HG02763 (cell line): Measurements from ENCODE around the gene HEBP2.

ENCODE experiments used
- ATAC-seq: cut with Tn5 transposase; IDR thresholded peaks from one replicate; pipeline ENCODE4 v1.9.1; 2021; ENCODE audit warnings: mild to moderate bottlenecking, moderate library complexity; ENCODE audit not compliant: unreplicated experiment

The HEBP2 gene

DNA sequence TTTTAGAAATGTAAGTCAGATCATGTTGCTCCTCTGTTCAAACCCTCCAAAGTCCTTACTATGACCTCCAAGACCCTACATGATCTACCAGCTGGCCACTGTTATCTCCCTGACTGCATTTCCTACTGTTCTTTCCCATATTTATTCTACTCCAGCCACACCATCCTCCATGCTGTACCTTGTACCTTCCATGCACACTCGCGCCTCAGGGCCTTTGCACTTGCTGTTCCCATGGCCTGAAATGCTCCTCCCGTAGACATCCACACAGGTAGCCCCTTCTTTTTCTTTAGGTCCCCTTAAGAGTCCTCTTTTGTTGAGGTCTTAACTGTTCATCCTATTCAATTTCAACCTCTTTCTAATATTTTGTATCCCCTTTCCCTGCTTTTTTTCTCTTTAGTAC is 47.0 kb downstream of the HEBP2 start:
- ATAC-seq: no peak

DNA sequence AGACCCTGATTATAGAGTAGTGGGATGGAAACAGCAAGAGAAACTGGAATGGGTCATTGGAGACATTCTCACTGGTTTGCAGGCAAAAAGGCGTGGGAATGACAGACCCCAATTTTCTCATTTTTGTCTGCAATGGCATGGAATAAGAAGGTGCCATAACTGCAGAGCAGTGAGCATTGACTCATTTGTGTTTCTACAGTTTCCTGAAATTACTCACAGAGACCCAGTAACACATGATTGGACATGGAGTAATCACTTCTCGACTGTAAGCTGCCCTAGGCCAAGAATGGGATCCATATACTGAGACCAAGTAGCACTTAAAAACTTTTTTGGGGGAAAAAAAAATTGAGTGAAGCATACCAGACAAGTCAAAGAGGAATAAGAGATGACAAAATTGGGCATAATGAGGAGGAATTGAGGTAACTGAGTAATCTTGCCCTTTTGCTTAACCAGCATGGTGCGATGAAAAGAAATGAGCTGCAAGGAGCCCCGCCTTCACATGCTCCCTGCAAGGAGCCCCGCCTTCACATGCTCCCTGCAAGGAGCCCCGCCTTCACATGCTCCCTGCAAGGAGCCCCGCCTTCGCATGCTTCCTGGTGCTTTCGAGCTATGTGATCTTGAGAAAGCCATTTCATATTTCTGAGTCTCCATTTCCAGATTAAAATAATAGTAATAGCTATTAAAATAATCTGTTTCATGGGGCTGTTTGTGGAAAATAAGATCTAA is 51.1 kb downstream of the HEBP2 start:
- ATAC-seq: no peak

DNA sequence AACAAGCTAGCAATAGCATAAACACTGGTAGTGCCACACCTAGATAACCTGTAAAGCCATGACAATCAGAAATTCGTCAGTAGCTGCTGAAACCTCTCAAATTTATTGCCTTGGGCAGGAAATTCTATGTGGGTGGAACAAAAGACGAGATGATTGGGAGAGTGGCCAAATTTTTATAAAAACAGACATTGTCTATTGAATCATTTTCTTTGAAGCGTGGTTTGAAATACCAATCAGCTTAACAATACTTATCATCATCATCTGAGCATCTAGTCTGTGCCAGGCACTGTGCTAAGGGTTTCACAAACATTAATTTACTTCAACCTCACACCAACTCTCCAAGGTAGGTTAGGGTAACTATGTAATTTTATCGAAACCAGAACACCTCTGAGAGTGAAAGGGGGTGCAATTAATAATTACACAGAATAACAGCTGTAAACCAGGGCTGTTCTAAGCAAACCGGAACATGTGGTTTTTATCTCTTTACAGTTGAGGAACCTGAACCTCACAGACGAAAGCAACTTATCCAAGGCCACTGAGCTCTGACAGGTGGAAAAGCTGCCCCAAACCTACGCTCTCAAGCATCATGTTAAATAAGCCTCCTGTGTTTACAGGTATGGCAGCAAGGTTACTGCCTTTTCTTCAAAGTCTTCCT is 51.9 kb downstream of the HEBP2 start:
- ATAC-seq: peak; percentile 97

- no peak for ATAC-seq
These were observed 52.4 kb downstream of the HEBP2 start for GRCh38 chr6:138456401-138456790.

DNA sequence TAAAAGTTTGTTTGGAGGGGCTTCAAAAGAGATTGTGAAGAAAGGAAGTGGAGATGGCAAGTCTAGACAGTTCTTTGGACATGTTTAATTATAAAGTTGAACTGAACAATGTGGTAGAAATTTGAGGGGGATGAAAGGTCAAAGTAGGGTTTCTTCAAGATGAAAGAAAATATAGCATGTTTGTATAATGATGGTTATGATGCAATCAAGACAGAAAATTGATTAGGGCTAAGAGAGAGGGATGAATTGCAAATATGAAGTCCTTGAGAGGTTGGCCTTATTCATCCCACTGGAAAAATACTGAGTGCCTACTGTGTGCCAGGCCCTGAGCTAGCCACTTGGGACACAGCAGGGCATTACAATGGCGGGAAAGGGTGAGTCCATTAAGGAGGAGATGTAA is 57.6 kb downstream of the HEBP2 start:
- ATAC-seq: no peak

GRCh38 chr6:138464085-138464484 is 60.1 kb downstream of the HEBP2 start:
- ATAC-seq: no peak

DNA sequence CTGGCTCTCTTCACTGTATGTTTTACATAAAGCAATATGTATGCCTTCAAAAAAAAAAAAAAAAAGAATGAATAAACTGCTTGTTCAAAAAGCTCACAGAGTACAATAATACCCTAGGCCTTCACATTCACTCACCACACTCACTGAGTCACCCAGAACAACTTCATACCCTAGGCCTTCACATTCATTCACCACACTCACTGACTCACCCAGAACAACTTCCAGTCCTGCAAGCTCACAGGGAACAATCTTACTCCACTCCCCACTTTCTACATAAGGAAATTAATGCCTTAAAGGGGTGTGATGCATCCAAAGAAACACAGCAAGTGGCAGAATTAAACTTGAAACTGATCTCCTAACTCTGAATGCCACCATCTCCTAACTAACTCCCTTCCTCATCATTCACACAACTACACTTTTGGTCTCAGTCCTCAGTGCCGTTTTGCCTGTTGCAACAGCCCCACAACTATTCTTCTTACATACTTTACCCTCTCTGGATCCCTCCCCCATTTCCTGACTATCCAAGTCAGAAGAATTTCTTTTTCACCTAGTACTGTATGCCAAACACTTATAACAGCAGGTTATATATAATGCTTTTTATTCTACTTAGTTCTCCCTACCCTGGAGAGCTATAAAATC is 61.1 kb downstream of the HEBP2 start:
- no peak for ATAC-seq

DNA sequence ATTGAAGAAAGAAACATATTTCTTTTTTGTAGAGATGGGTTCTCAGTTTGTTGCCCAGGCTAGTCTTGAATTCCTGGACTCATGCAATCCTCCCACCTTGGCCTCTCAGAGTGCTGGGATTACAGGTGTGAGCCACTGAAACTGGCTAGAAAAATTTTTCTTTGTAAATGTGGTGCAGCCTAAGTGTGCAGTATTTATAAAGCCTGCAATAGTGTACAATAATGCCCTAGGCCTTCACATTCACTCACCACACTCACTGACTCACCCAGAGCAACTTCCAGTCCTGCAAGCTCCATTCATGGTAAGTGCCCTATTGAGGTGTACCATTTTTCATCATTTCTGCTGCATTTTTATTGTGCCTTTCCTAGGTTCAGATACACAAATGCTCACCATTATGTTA is 63.9 kb downstream of the HEBP2 start:
- ATAC-seq: no peak

- no peak for ATAC-seq
These were observed 64.4 kb downstream of the HEBP2 start for GRCh38 chr6:138468320-138469015.
